Measurements from ENCODE around the gene ADGRG2. TPM values are rescaled to one million over a fixed set of nuclear protein-coding genes. Genes with fewer than 3 reads are reported as not detected.

The ADGRG2 gene
- polyA plus RNA-seq: 0.05 and 0.22 TPM in 2 replicates
- not detected in 2 replicates for polyA minus RNA-seq

GRCh38 chrX:19121898-19122640, at the start of gene ADGRG2:
ADGRG2 (minus strand) TSS chrX:19122468; CDS start chrX:19068834, 53,634 bp downstream.
- Histone ChIP-seq H3K9me2 (ENCODE audit: insufficient read depth, low read length) (no peaks in the 10 kb centered on the region), H3F3A (ENCODE audit: insufficient read depth, low read length, poor library complexity, severe bottlenecking) (no peaks in the 10 kb centered on the region), H3K36me3 (ENCODE audit: insufficient read depth, low read length) (no peaks in the 10 kb centered on the region), H3K27ac (ENCODE audit: low read length) (no peak within 1 kb of the TSS), H3K4me3 (ENCODE audit: low read length) (peak within 1 kb of the TSS; percentile 63), H3K79me2 (replicated peaks; ENCODE audit: insufficient read depth, low read length) (no peaks in the 10 kb centered on the region), H3K4me2 (ENCODE audit: low read length) (no peak within 1 kb of the TSS), H3K27me3 (ENCODE audit: insufficient read depth, low read depth, low read length) (peaks cover 40% of the 10 kb centered on the region), H4K20me1 (ENCODE audit: insufficient read depth) (no peaks in the 10 kb centered on the region), H3K9me3 (ENCODE audit: low read length) (no peaks in the 10 kb centered on the region), H3K9ac (ENCODE audit: low read length) (no peak within 1 kb of the TSS), H2AFZ (ENCODE audit: low read depth, low read length) (no peak within 1 kb of the TSS)
- TF ChIP-seq RAD21 (conservative IDR thresholded peaks at IDR 0.05) (peak; percentile 30), SMC3 (conservative IDR thresholded peaks at IDR 0.05; ENCODE audit: poor library complexity) (no peak), MXI1 (conservative IDR thresholded peaks at IDR 0.05; ENCODE audit: poor library complexity, severe bottlenecking) (no peak), REST (IDR thresholded peaks at IDR 0.05; ENCODE audit: borderline replicate concordance) (no peak), EP300 (conservative IDR thresholded peaks at IDR 0.05; ENCODE audit: poor library complexity, severe bottlenecking) (no peak)

- Histone ChIP-seq H3F3A (ENCODE audit: insufficient read depth, low read length, poor library complexity, severe bottlenecking) (no peaks in the 10 kb centered on the region), H3K9me3 (ENCODE audit: low read length) (no peaks in the 10 kb centered on the region), H3K36me3 (ENCODE audit: insufficient read depth, low read length) (no peaks in the 10 kb centered on the region), H3K79me2 (replicated peaks; ENCODE audit: insufficient read depth, low read length) (no peaks in the 10 kb centered on the region), H3K4me2 (ENCODE audit: low read length) (no peak overlapping the region), H3K27ac (ENCODE audit: low read length) (no peak overlapping the region), H3K4me3 (ENCODE audit: low read length) (no peak overlapping the region), H3K9ac (ENCODE audit: low read length) (no peak overlapping the region), H2AFZ (ENCODE audit: low read depth, low read length) (no peak overlapping the region), H4K20me1 (ENCODE audit: insufficient read depth) (no peaks in the 10 kb centered on the region), H3K27me3 (ENCODE audit: insufficient read depth, low read depth, low read length) (no peaks in the 10 kb centered on the region), H3K9me2 (ENCODE audit: insufficient read depth, low read length) (no peaks in the 10 kb centered on the region)
- TF ChIP-seq POLR2AphosphoS5 (IDR thresholded peaks at IDR 0.05): no peak
- no peak for TF ChIP-seq RAD21 (conservative IDR thresholded peaks at IDR 0.05)
- no peak for TF ChIP-seq EP300 (conservative IDR thresholded peaks at IDR 0.05; ENCODE audit: poor library complexity, severe bottlenecking)
- no peak for TF ChIP-seq REST (IDR thresholded peaks at IDR 0.05; ENCODE audit: borderline replicate concordance)
- no peak for TF ChIP-seq TAF1 (IDR thresholded peaks at IDR 0.05; ENCODE audit: low read depth)
- no peak for TF ChIP-seq MXI1 (conservative IDR thresholded peaks at IDR 0.05; ENCODE audit: poor library complexity, severe bottlenecking)
- TF ChIP-seq EZH2 (IDR thresholded peaks at IDR 0.05; ENCODE audit: borderline replicate concordance, insufficient read depth, low read length, poor library complexity, severe bottlenecking): no peak
- no peak for TF ChIP-seq SMC3 (conservative IDR thresholded peaks at IDR 0.05; ENCODE audit: poor library complexity)
- no peak for TF ChIP-seq CTCF (IDR thresholded peaks at IDR 0.05; ENCODE audit: poor library complexity, severe bottlenecking)
These were observed 46.3 kb upstream of the ADGRG2 start for GRCh38 chrX:19168609-19169008.
